Measurements from ENCODE around the gene RPUSD3. TPM values are rescaled to one million over a fixed set of nuclear protein-coding genes. Genes with fewer than 3 reads are reported as not detected.
A peak's percentile ranks its signal among the peaks of the same experiment; 100 is the strongest.

Gene RPUSD3
- polyA plus RNA-seq, 2 of the 4 experiments (the other 2 are of a cell fraction) = 38.9 to 44.5 TPM

DNA sequence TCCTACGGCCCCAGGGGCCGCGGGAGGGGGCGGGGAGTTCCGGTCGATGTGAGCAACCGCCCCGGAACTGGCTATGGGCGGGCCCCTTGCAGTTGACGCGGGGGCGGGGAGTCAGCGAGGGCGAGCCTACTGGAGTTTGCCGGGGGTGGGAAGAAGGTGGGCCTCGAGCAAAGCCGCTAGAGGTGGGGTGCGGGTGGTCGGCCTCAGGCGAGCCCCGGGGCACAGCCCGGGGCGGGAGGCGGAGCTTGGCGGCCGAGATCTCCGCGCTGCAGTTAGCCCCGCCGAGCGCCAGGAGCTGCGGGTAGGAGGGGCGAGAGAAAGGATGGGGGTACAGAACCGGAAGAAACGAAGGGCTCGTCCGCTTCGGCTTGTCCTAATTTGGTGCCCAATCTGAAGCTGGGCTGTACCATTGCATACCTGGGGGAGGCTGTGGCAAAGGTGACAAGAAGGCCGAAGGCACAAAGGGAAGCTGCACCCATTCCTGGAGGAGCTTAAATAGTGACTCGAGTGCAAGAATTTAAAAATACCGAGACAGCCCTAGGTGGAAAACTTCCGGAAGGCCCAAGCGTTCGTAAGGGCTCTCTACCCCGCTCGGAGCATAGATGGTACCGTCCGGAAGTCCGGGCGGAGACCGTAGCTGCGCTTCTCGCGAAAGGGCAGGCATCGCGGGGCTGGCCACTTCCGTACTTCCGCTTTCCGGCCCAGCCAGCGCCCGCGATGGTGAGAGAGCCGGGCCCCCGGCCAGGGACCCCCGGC lies 51.2 kb downstream of the RPUSD3 start, which contains the start of the genes ARPC4 and TADA3 (continued):
- TF ChIP-seq FOXS1 (CRISPR knock-in tag; IDR thresholded peaks at IDR 0.05) (no peak), CBX8 (IDR thresholded peaks at IDR 0.05) (no peak), CHD4 (IDR thresholded peaks at IDR 0.05; ENCODE audit: borderline replicate concordance) (no peak), RFX5 (IDR thresholded peaks at IDR 0.05) (no peak), HOXB5 (CRISPR knock-in tag; IDR thresholded peaks at IDR 0.05) (no peak), EP300 (IDR thresholded peaks at IDR 0.05) (peak in 1 of 2 experiments; percentile 25; a peak in 1 of 5 replicates), FOSL2 (IDR thresholded peaks at IDR 0.05) (no peak), FOSL2 (CRISPR knock-in tag; IDR thresholded peaks at IDR 0.05) (no peak), NPAS2 (CRISPR knock-in tag; IDR thresholded peaks at IDR 0.05; ENCODE audit: borderline replicate concordance) (no peak), ZSCAN20 (CRISPR knock-in tag; IDR thresholded peaks at IDR 0.05) (no peak), ZC3H11A (IDR thresholded peaks at IDR 0.05) (no peak), KDM5A (IDR thresholded peaks at IDR 0.05) (no peak), HOXA7 (CRISPR knock-in tag; IDR thresholded peaks at IDR 0.05) (no peak), RCOR1 (IDR thresholded peaks at IDR 0.05; ENCODE audit: low read depth, low read length) (no peak), HDAC2 (IDR thresholded peaks at IDR 0.05) (no peak), JUNB (IDR thresholded peaks at IDR 0.05) (no peak), TP53 (CRISPR knock-in tag; IDR thresholded peaks at IDR 0.05) (no peak), KDM1A (IDR thresholded peaks at IDR 0.05; ENCODE audit: low read depth) (no peak)
- TF ChIP-seq, protein P1, sequence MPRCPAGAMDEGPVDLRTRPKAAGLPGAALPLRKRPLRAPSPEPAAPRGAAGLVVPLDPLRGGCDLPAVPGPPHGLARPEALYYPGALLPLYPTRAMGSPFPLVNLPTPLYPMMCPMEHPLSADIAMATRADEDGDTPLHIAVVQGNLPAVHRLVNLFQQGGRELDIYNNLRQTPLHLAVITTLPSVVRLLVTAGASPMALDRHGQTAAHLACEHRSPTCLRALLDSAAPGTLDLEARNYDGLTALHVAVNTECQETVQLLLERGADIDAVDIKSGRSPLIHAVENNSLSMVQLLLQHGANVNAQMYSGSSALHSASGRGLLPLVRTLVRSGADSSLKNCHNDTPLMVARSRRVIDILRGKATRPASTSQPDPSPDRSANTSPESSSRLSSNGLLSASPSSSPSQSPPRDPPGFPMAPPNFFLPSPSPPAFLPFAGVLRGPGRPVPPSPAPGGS (IDR thresholded peaks at IDR 0.05) = peak; percentile 47; the same call in 1 of the 3 replicates
- TF ChIP-seq, protein P2, sequence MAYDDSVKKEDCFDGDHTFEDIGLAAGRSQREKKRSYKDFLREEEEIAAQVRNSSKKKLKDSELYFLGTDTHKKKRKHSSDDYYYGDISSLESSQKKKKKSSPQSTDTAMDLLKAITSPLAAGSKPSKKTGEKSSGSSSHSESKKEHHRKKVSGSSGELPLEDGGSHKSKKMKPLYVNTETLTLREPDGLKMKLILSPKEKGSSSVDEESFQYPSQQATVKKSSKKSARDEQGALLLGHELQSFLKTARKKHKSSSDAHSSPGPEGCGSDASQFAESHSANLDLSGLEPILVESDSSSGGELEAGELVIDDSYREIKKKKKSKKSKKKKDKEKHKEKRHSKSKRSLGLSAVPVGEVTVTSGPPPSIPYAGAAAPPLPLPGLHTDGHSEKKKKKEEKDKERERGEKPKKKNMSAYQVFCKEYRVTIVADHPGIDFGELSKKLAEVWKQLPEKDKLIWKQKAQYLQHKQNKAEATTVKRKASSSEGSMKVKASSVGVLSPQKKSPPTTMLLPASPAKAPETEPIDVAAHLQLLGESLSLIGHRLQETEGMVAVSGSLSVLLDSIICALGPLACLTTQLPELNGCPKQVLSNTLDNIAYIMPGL (CRISPR knock-in tag; IDR thresholded peaks at IDR 0.05; ENCODE audit: borderline replicate concordance) = no peak
- TF ChIP-seq, protein P3, sequence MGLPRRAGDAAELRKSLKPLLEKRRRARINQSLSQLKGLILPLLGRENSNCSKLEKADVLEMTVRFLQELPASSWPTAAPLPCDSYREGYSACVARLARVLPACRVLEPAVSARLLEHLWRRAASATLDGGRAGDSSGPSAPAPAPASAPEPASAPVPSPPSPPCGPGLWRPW (IDR thresholded peaks at IDR 0.05) = no peak
- TF ChIP-seq, protein P4, sequence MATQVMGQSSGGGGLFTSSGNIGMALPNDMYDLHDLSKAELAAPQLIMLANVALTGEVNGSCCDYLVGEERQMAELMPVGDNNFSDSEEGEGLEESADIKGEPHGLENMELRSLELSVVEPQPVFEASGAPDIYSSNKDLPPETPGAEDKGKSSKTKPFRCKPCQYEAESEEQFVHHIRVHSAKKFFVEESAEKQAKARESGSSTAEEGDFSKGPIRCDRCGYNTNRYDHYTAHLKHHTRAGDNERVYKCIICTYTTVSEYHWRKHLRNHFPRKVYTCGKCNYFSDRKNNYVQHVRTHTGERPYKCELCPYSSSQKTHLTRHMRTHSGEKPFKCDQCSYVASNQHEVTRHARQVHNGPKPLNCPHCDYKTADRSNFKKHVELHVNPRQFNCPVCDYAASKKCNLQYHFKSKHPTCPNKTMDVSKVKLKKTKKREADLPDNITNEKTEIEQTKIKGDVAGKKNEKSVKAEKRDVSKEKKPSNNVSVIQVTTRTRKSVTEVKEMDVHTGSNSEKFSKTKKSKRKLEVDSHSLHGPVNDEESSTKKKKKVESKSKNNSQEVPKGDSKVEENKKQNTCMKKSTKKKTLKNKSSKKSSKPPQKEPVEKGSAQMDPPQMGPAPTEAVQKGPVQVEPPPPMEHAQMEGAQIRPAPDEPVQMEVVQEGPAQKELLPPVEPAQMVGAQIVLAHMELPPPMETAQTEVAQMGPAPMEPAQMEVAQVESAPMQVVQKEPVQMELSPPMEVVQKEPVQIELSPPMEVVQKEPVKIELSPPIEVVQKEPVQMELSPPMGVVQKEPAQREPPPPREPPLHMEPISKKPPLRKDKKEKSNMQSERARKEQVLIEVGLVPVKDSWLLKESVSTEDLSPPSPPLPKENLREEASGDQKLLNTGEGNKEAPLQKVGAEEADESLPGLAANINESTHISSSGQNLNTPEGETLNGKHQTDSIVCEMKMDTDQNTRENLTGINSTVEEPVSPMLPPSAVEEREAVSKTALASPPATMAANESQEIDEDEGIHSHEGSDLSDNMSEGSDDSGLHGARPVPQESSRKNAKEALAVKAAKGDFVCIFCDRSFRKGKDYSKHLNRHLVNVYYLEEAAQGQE (IDR thresholded peaks at IDR 0.05) = peak; percentile 95
